ENCODE data around the gene RYR2. TPM values are rescaled to one million over a fixed set of nuclear protein-coding genes. Genes with fewer than 3 reads are reported as not detected.

The RYR2 gene
- total and polyA plus RNA-seq, 9 of the 15 experiments (the other 6 are each of a cell fraction or from before 2014, with no cell fraction given) = 0.03 to 0.42 (median 0.14) TPM

GRCh38 chr1:237003516-237003915 lies 38.5 kb upstream of the RYR2 start:
- in situ Hi-C loops (cut with MboI) = no loop called here
- Histone ChIP-seq H3K27me3 (ENCODE audit: control insufficient read depth in 2 of 2, insufficient read depth in 2 of 2, low read length in 2 of 2) (peaks cover 36 to 54% of the 10 kb centered on the region in 2 experiments), H2AFZ (ENCODE audit: low read depth, low read length) (no peak overlapping the region), H4K20me1 (replicated peaks; ENCODE audit: control insufficient read depth, insufficient read depth, low read length) (no peaks in the 10 kb centered on the region), H3K9ac (ENCODE audit: insufficient read depth in 1 of 2, low read depth in 2 of 2, low read length in 2 of 2) (no peak overlapping the region), H3K9me1 (ENCODE audit: control insufficient read depth, insufficient read depth, low read length) (no peaks in the 10 kb centered on the region), H3K4me1 (replicated peaks in 1 of 2; ENCODE audit: control insufficient read depth in 2 of 2, insufficient read depth in 2 of 2, low read length in 2 of 2) (peaks cover 0 to 3% of the 10 kb centered on the region in 2 experiments; a peak in 1 of 5 replicates), H3K4me2 (ENCODE audit: insufficient read depth, low read length) (no peak overlapping the region), H3K4me3 (no peak overlapping the region), H3K79me2 (ENCODE audit: control insufficient read depth, insufficient read depth, low read length) (no peaks in the 10 kb centered on the region), H3K36me3 (ENCODE audit: control insufficient read depth, insufficient read depth, low read length) (no peaks in the 10 kb centered on the region), H3K9me3 (replicated peaks; ENCODE audit: control insufficient read depth, insufficient read depth, low read depth, low read length) (no peaks in the 10 kb centered on the region), H3K27ac (ENCODE audit: extremely low read depth, low read depth, low read length) (no peak overlapping the region)
- BruUV-seq (replicated peaks) = no TSS peak
- FAIRE-seq (no peak), ATAC-seq (no peak), DNase-seq (ENCODE audit: extremely low read depth in 1 of 4, low spot score in 3 of 4) (no peak)
- intact Hi-C loops (cut with micrococcal nuclease) = no loop called here
- TF ChIP-seq MBD1 (CRISPR knock-in tag; IDR thresholded peaks at IDR 0.05) = no peak
- 0 out of 2 replicates have a peak, but pooled peaks have one; percentile 21 for TF ChIP-seq RNF2 (IDR thresholded peaks at IDR 0.05)
- CTCF ChIA-PET (ENCODE audit: low intra/inter-chr PET ratio) = no interaction called here
- WGBS (ENCODE audit: insufficient coverage, low coverage, missing lambda C conversion rate) = under 1% methylated on average over 8 of the region's 8 CpGs
- POLR2A ChIA-PET = no interaction called here

DNA sequence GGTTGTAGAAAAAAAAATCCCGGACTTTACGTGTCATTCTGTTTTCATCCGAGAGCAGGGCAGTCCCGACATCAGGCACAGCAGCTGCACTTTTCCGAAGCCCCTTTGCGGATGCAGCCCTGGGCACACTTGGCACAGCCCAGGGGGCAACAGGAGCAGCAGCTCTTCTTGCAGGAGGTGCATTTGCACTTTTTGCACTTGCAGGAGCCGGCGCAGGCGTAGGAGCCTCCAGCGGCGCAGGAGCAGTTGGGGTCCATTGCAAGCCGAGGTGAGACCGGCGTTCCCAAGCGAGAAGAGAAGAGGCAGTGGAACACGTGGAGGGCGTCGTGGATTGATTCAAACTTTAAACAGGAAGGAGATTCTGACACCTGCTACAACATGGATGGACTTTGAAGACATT lies 37.9 kb upstream of the RYR2 start, which contains the start of gene MT1HL1:
MT1HL1 (minus strand) TSS at position 326 of the 400 bp plus-strand sequence; CDS start at position 257, 69 bp downstream.
- Histone ChIP-seq H3K36me3 (ENCODE audit: control insufficient read depth, insufficient read depth, low read length) (no peaks in the 10 kb centered on the region), H3K4me2 (ENCODE audit: insufficient read depth, low read length) (no peak within 1 kb of the TSS), H3K4me1 (replicated peaks in 1 of 2; ENCODE audit: control insufficient read depth in 2 of 2, insufficient read depth in 2 of 2, low read length in 2 of 2) (peaks cover 0 to 3% of the 10 kb centered on the region in 2 experiments; a peak in 1 of 5 replicates), H3K79me2 (ENCODE audit: control insufficient read depth, insufficient read depth, low read length) (no peaks in the 10 kb centered on the region), H3K9me3 (replicated peaks; ENCODE audit: control insufficient read depth, insufficient read depth, low read depth, low read length) (no peaks in the 10 kb centered on the region), H3K4me3 (no peak within 1 kb of the TSS), H2AFZ (ENCODE audit: low read depth, low read length) (no peak within 1 kb of the TSS), H4K20me1 (replicated peaks; ENCODE audit: control insufficient read depth, insufficient read depth, low read length) (no peaks in the 10 kb centered on the region), H3K9me1 (ENCODE audit: control insufficient read depth, insufficient read depth, low read length) (no peaks in the 10 kb centered on the region), H3K27me3 (ENCODE audit: control insufficient read depth in 2 of 2, insufficient read depth in 2 of 2, low read length in 2 of 2) (peaks cover 36 to 50% of the 10 kb centered on the region in 2 experiments), H3K27ac (ENCODE audit: extremely low read depth, low read depth, low read length) (no peak within 1 kb of the TSS), H3K9ac (ENCODE audit: insufficient read depth in 1 of 2, low read depth in 2 of 2, low read length in 2 of 2) (no peak within 1 kb of the TSS)
- DNase-seq (ENCODE audit: extremely low read depth in 1 of 4, low spot score in 3 of 4) (no peak), ATAC-seq (no peak), FAIRE-seq (no peak)
- BruUV-seq (replicated peaks) = no TSS peak
- WGBS (ENCODE audit: insufficient coverage, low coverage, missing lambda C conversion rate) = under 1% methylated on average over 18 of the region's 18 CpGs
- POLR2A ChIA-PET = no interaction called here
- intact Hi-C loops (cut with micrococcal nuclease) (no loop called here), in situ Hi-C loops (cut with MboI) (no loop called here)
- CTCF ChIA-PET (ENCODE audit: low intra/inter-chr PET ratio) = no interaction called here
- TF ChIP-seq TCFL5 (CRISPR knock-in tag; conservative IDR thresholded peaks at IDR 0.05) (no peak), NRF1 (conservative IDR thresholded peaks at IDR 0.05 in 1 of 2, IDR thresholded peaks at IDR 0.05 in 1 of 2) (peak in 1 of 2 experiments; percentile 53; a peak in 2 of 4 replicates)
